Measurements from ENCODE around the gene FBN1.

DNA sequence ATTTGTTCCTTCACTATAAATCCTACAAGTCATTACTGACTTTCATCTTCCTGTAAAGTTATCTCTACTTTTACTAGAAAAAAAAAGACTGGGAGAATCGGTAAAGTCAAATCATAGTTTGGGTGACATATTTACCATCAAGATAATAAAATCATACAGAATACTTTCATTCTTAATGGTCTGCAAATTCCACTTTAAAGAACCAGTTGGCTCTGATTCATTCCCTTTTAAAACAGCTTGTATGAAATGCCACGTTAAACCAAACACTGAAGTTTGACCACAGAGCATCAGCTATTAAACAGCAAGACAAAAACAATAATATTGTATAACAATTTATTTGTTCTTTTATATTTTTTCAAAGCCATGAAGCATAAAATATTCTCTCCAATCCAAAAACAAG is 100.7 kb downstream of the FBN1 start:
- TF ChIP-seq TAF1 (IDR thresholded peaks at IDR 0.05; ENCODE audit: low read depth) = no peak
- TF ChIP-seq MAX (IDR thresholded peaks at IDR 0.05) = no peak
- no peak for TF ChIP-seq RAD21 (IDR thresholded peaks at IDR 0.05; ENCODE audit: low read depth)
- no peak for TF ChIP-seq CREB1 (IDR thresholded peaks at IDR 0.05; ENCODE audit: low read depth)
- no peak for TF ChIP-seq REST (IDR thresholded peaks at IDR 0.05; ENCODE audit: low read depth)
- no peak for TF ChIP-seq YY1 (IDR thresholded peaks at IDR 0.05; ENCODE audit: low read depth)
- no peak for TF ChIP-seq EP300 (IDR thresholded peaks at IDR 0.05; ENCODE audit: borderline replicate concordance)
